K562 (cell line): ENCODE measurements around the gene ALS2CL. TPM values are rescaled to one million over a fixed set of nuclear protein-coding genes. Genes with fewer than 3 reads are reported as not detected.
A peak's percentile ranks its signal among the peaks of the same experiment; 100 is the strongest.

ENCODE experiments used
- ATAC-seq: fragments of 200-7000 bp; cut with Tn5 transposase; 3 replicates; pipeline ENCODE4 v1.9.1; 2020; ENCODE audit warnings: moderate library complexity
- BruUV-seq: library from RNA; stranded (reverse); fragments of 400-500 nt; replicated peaks from 2 replicates; lab custom pipeline; 2021; lab: Mats Ljungman, UMichigan
- CTCF ChIA-PET: fragments of 300-600 bp; formaldehyde crosslinking; extraction: SDS; loops from one replicate; lab custom pipeline; 2021; ENCODE audit warnings: low intra/inter-chr PET ratio; lab: Yijun Ruan, JAX
- POLR2A ChIA-PET: fragments of 300-600, 350-650 bp; sonication (Branson Sonifier 250); formaldehyde crosslinking; extraction: SDS; loops from one replicate; lab custom pipeline; 2021; ENCODE audit warnings: antibody characterized with exemption, inconsistent platforms; lab: Yijun Ruan, JAX
- DNase-seq, 4 experiments: peaks; one replicate each; pipeline versions ENCODE4 v3.0.0 to v3.0.0-alpha.2; 2011 to 2018; ENCODE audit warnings: low spot score in 3 of 4, mixed read lengths in 3 of 4; ENCODE audit errors: extremely low read depth in 1 of 4
- FAIRE-seq: peaks from 2 replicates; lab custom pipeline; 2011; peaks lifted over from hg19 to GRCh38; lab: Jason Lieb, UNC
- H2AFZ ChIP-seq: 2 replicates; pipeline ENCODE4 v1.6.0; 2011; ENCODE audit warnings: low read depth, low read length, control low read depth, inconsistent platforms
- H3K27ac ChIP-seq: fragments of 200-600 bp; 3 replicates; pipeline ENCODE4 v1.8.0; 2011; ENCODE audit warnings: low read depth, mild to moderate bottlenecking, control low read depth, inconsistent platforms, low read length, moderate library complexity, mixed read lengths; ENCODE audit errors: extremely low read depth
- H3K27me3 ChIP-seq, 2 experiments: fragments of 300-600 bp in 1 of 2; 2 replicates in 1 of 2; 3 replicates in 1 of 2; pipeline versions ENCODE4 v1.6.0 to v1.8.0; 2011; ENCODE audit warnings: inconsistent platforms in 2 of 2, low read length in 2 of 2, mild to moderate bottlenecking in 1 of 2, mixed read lengths in 1 of 2, moderate library complexity in 1 of 2; ENCODE audit not compliant: control insufficient read depth in 2 of 2, insufficient read depth in 2 of 2
- H3K36me3 ChIP-seq: fragments of 300-600 bp; 3 replicates; pipeline ENCODE4 v1.8.0; 2011; ENCODE audit warnings: mild to moderate bottlenecking, low read length, inconsistent platforms; ENCODE audit not compliant: control insufficient read depth, insufficient read depth
- H3K4me1 ChIP-seq, 2 experiments: fragments of 200-600 bp in 1 of 2; replicated peaks in 1 of 2; 2 replicates in 1 of 2; 3 replicates in 1 of 2; pipeline versions ENCODE4 v1.5.1 to v1.8.0; 2011; ENCODE audit warnings: inconsistent platforms in 2 of 2, low read length in 2 of 2, mild to moderate bottlenecking in 1 of 2, mixed read lengths in 1 of 2, moderate library complexity in 1 of 2; ENCODE audit not compliant: control insufficient read depth in 2 of 2, insufficient read depth in 2 of 2
- H3K4me2 ChIP-seq: 2 replicates; pipeline ENCODE4 v1.6.1; 2011; ENCODE audit warnings: low read length, control low read depth, inconsistent platforms, mixed read lengths; ENCODE audit not compliant: insufficient read depth
- H3K4me3 ChIP-seq: fragments of 200-600 bp; sonication (generic), shearing (Covaris generic); 2 replicates; pipeline ENCODE4 v1.5.1; 2016; ENCODE audit warnings: control low read depth, inconsistent platforms
- H3K79me2 ChIP-seq: fragments of 200-600 bp; 3 replicates; pipeline ENCODE4 v1.8.0; 2011; ENCODE audit warnings: low read length, inconsistent platforms; ENCODE audit not compliant: control insufficient read depth, insufficient read depth
- H3K9ac ChIP-seq, 2 experiments: 2 replicates each; pipeline versions ENCODE4 v1.6.0 to v1.6.1; 2011; ENCODE audit warnings: low read depth in 2 of 2, low read length in 2 of 2, control low read depth in 1 of 2, inconsistent platforms in 1 of 2, mild to moderate bottlenecking in 1 of 2, mixed read lengths in 1 of 2; ENCODE audit not compliant: insufficient read depth in 1 of 2
- H3K9me1 ChIP-seq: one replicate; pipeline ENCODE4 v1.6.0; 2011; ENCODE audit warnings: inconsistent platforms, mild to moderate bottlenecking, low read length, moderate library complexity; ENCODE audit not compliant: control insufficient read depth, insufficient read depth
- H3K9me3 ChIP-seq: replicated peaks from 2 replicates; pipeline ENCODE4 v1.5.1; 2011; ENCODE audit warnings: low read depth, low read length, inconsistent platforms; ENCODE audit not compliant: control insufficient read depth, insufficient read depth
- H4K20me1 ChIP-seq: replicated peaks from 2 replicates; pipeline ENCODE4 v1.6.1; 2011; ENCODE audit warnings: low read length, inconsistent platforms, mixed read lengths; ENCODE audit not compliant: control insufficient read depth, insufficient read depth
- EHMT2 ChIP-seq: fragments of 450-650 bp; IDR thresholded peaks from 2 replicates; pipeline ENCODE4 v1.6.1; 2018; ENCODE audit warnings: antibody characterized with exemption
- SMAD2 ChIP-seq: fragments of 150-350 bp; IDR thresholded peaks from 2 replicates; pipeline ENCODE4 v1.6.1; 2014; ENCODE audit warnings: low read depth, mild to moderate bottlenecking, low read length
- SPI1 ChIP-seq: IDR thresholded peaks from 2 replicates; pipeline ENCODE4 v1.6.1; 2011; ENCODE audit warnings: low read depth, low read length, control low read depth, borderline replicate concordance
- STAT5B ChIP-seq: fragments of 250-450 bp; sonication (Bioruptor Pico); IDR thresholded peaks from 2 replicates; pipeline ENCODE4 v1.8.0; 2021; ENCODE audit warnings: mild to moderate bottlenecking, inconsistent platforms
- WGBS: fragments of 100-300 bp; shearing (Covaris generic); methylation state at CpG from one replicate; pipeline ENCODE4 v1.1.6; 2016; ENCODE audit warnings: low coverage, mixed read lengths; ENCODE audit not compliant: insufficient coverage; ENCODE audit errors: missing lambda C conversion rate; 5-methylcytosine and 5-hydroxymethylcytosine counted together
- in situ Hi-C: fragments of 300-500 bp; cut with MboI; formaldehyde crosslinking; loops from 4 replicates; pipeline ENCODE4 v1.15.0; 2018; ENCODE audit warnings: inconsistent platforms, mixed read lengths
- intact Hi-C: fragments of 100-400 bp; cut with micrococcal nuclease; formaldehyde crosslinking; loops from 2 replicates; pipeline ENCODE4 v1.14.2; 2022
- polyA plus RNA-seq, 8 experiments: library from polyadenylated mRNA; depleted of rRNA in 4 of 8; stranded (reverse) in 5 of 8; unstranded in 3 of 8; fragments of >200 nt; fragmentation: Nextera tagmentation in 2 of 8; fragmentation: Illumina TruSeq in 1 of 8; extraction: Ambion mirVana in 2 of 8; extraction: Trizol in 1 of 8; gene quantifications; 2 replicates each; pipeline versions ENCODE4 v1.2.1 to v1.2.3, GENCODE V29; 2011 to 2014; ENCODE audit warnings: inconsistent platforms in 1 of 8, missing spikeins in 1 of 8
- total RNA-seq, 7 experiments: library from RNA; depleted of rRNA in 6 of 7; stranded (reverse); fragments of >200 nt in 6 of 7; fragmentation: Illumina TruSeq in 2 of 7; extraction: Trizol in 2 of 7; gene quantifications; 2 replicates each; pipeline versions ENCODE4 v1.2.1 to v1.2.3, GENCODE V29; 2011 to 2021; ENCODE audit warnings: low replicate concordance in 1 of 7
- TF ChIP-seq, protein P1 (sequence below), 2 experiments: fragments of 450-650 bp; IDR thresholded peaks; 2 replicates each; pipeline ENCODE4 v1.6.1; 2016

ALS2CL gene
- total and polyA plus RNA-seq, 9 of the 15 experiments (the other 6 are each of a cell fraction or from before 2014, with no cell fraction given): 0.03 to 0.13 (median 0.05) TPM; not detected in 3

DNA sequence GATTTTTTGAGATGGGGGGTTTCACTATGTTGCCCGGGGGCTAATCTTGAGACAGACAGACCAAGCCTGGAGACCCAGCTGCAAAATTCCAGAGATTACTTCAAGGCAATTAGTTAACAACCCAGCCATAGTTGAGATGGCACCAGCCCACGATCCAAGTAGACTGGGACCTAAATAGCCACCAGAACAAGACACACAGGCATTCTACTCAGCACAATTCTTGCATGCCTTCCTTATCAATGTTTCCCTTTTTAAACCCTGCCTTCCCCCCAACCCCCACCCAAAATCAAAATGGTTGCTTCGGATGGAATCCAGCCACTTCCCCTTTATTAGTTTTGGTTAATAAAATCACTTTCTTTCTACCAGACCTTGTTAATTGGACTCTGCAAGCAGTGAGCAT is 52.6 kb downstream of the ALS2CL start:
- Histone ChIP-seq H3K9me3 (0 out of 2 replicates have a peak, but pooled peaks cover 3% of the 10 kb centered on the region), H3K79me2 (no peaks in the 10 kb centered on the region), H2AFZ (no peak overlapping the region), H3K4me3 (no peak overlapping the region), H3K9ac (no peak overlapping the region), H3K4me2 (no peak overlapping the region), H3K9me1 (no peaks in the 10 kb centered on the region), H3K27me3 (peaks cover 0 to 2% of the 10 kb centered on the region in 2 experiments; a peak in 3 of 5 replicates), H4K20me1 (no peaks in the 10 kb centered on the region), H3K27ac (no peak overlapping the region), H3K36me3 (no peaks in the 10 kb centered on the region), H3K4me1 (no peaks in the 10 kb centered on the region)
- FAIRE-seq (no peak), DNase-seq (no peak), ATAC-seq (no peak)
- ChIA-PET POLR2A (interaction anchor here (0.8 to 1.3 kb wide), 4 partner anchors 9 to 48 kb away, joined by 3 to 5 read pairs (median 3); no protein-coding TSS in a partner anchor), CTCF (no interaction called here)
- intact Hi-C loops (no loop called here), in situ Hi-C loops (no loop called here)
- TF ChIP-seq SPI1 (peak; percentile 40; the same call in 1 of the 2 replicates), SMAD2 (no peak), EHMT2 (no peak), STAT5B (CRISPR knock-in tag) (no peak)
- TF ChIP-seq, protein P1, sequence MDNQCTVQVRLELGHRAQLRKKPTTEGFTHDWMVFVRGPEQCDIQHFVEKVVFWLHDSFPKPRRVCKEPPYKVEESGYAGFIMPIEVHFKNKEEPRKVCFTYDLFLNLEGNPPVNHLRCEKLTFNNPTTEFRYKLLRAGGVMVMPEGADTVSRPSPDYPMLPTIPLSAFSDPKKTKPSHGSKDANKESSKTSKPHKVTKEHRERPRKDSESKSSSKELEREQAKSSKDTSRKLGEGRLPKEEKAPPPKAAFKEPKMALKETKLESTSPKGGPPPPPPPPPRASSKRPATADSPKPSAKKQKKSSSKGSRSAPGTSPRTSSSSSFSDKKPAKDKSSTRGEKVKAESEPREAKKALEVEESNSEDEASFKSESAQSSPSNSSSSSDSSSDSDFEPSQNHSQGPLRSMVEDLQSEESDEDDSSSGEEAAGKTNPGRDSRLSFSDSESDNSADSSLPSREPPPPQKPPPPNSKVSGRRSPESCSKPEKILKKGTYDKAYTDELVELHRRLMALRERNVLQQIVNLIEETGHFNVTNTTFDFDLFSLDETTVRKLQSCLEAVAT (IDR thresholded peaks at IDR 0.05): no peak
- BruUV-seq: no TSS peak
- WGBS: 3% methylated on average over 3 of the region's 3 CpGs
